Right lobe of liver (tissue), 6 donors: Measurements from ENCODE around the gene MTUS2. TPM values are rescaled to one million over a fixed set of nuclear protein-coding genes. Genes with fewer than 3 reads are reported as not detected.

ENCODE experiments used
- ATAC-seq, 4 donors: fragments of 200-7000 bp; cut with Tn5 transposase; one replicate each; pipeline ENCODE4 v1.9.1; 2020; ENCODE audit warnings: mild to moderate bottlenecking in 4 of 4, moderate library complexity in 4 of 4
- DNase-seq, 3 donors: peaks; one replicate each; pipeline ENCODE4 v3.0.0-alpha.2; 2020
- H3K27ac ChIP-seq, 3 donors: fragments of 200-600 bp; one replicate each; pipeline ENCODE4 v1.8.0; 2022
- H3K27me3 ChIP-seq, 2 donors: fragments of 200-600 bp; one replicate each; pipeline ENCODE4 v1.8.0; 2022
- H3K36me3 ChIP-seq, 4 donors: fragments of 200-600 bp; sonication (generic) in 1 of 4; one replicate each; pipeline versions ENCODE4 v1.5.1 to v1.8.0; 2017 to 2022; ENCODE audit warnings: control low read depth in 1 of 4
- H3K4me1 ChIP-seq, 4 donors: fragments of 200-600 bp; sonication (generic) in 1 of 4; one replicate each; pipeline versions ENCODE4 v1.5.1 to v1.8.0; 2017 to 2022; ENCODE audit warnings: control low read depth in 1 of 4
- H3K4me3 ChIP-seq, 3 donors: fragments of 200-600 bp; one replicate each; pipeline ENCODE4 v1.8.0; 2022
- H3K9me3 ChIP-seq, 4 donors: fragments of 200-600 bp; sonication (generic) in 1 of 4; one replicate each; pipeline versions ENCODE4 v1.5.1 to v1.8.0; 2017 to 2022; ENCODE audit warnings: control low read depth in 1 of 4
- POLR2A ChIP-seq: fragments of 450-650 bp; IDR thresholded peaks from one replicate; pipeline ENCODE4 v1.6.1; 2017; ENCODE audit warnings: antibody characterized with exemption, mild to moderate bottlenecking
- WGBS: methylation state at CpG from one replicate; pipeline ENCODE4 v1.1.6; 2018; ENCODE audit warnings: low coverage, low lambda C conversion rate; ENCODE audit not compliant: insufficient coverage; ENCODE audit errors: missing lambda C conversion rate; 5-methylcytosine and 5-hydroxymethylcytosine counted together
- intact Hi-C, 2 donors: fragments of 100-400 bp; cut with DNase I; formaldehyde crosslinking; loops; one replicate each; pipeline versions ENCODE4 v1.11.2 to v1.14.1; 2022
- total RNA-seq, 6 experiments: library from RNA; depleted of rRNA in 2 of 6; stranded (reverse); fragments of >200 nt in 2 of 6; fragmentation: NEBNext Ultra II Directional in 3 of 6; extraction: Animal tissue kit (Norgen Biotek cat#: 25700) in 3 of 6; gene quantifications; one replicate each; pipeline versions ENCODE4 v1.1.0 to v1.2.4, GENCODE V29; 2016 to 2023
- TF ChIP-seq, protein P1 (sequence below), 4 donors: fragments of 200-600 bp in 3 of 4; fragments of 450-650 bp in 1 of 4; IDR thresholded peaks; one replicate each; pipeline versions ENCODE4 v1.5.1 to v1.8.0; 2016 to 2022; ENCODE audit warnings: antibody characterized with exemption in 4 of 4, mild to moderate bottlenecking in 2 of 4
- donor health status: DM: no; HTN: yes; CAD: no.
- donor health status: DM: no; HTN: no; CAD: no.
- donor health status: DM: no; HTN: no; CAD: no.
- donor health status: DM: no; HTN: yes; CAD: no.
- donor health status: DM: no; HTN: yes; CAD: no.

The MTUS2 gene
- total RNA-seq, 6 experiments from 2014 or later, result 0.15 to 2.2 (median 0.98) TPM

DNA sequence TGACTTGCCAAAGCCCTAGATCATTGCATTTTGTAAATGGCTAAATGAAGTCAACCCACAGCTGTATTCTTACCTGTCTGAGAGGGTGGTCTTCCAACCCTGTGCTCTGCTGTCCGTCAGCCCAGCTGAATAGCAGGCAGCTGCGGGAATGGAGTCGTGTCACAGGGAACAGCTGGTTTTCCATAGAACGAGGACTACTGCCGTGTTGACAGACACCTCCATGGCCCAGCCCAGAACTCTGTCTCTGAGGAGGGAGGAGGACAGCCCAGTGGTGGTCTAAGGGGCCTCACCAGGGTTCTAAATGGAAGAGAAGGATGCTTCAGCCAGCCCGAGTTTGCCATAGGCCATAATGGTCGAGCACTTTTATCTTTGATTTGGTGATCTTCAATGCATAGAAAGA, 664.7 kb downstream of the MTUS2 start:
- intact Hi-C loops, result no loop called here
- TF ChIP-seq, protein P1, sequence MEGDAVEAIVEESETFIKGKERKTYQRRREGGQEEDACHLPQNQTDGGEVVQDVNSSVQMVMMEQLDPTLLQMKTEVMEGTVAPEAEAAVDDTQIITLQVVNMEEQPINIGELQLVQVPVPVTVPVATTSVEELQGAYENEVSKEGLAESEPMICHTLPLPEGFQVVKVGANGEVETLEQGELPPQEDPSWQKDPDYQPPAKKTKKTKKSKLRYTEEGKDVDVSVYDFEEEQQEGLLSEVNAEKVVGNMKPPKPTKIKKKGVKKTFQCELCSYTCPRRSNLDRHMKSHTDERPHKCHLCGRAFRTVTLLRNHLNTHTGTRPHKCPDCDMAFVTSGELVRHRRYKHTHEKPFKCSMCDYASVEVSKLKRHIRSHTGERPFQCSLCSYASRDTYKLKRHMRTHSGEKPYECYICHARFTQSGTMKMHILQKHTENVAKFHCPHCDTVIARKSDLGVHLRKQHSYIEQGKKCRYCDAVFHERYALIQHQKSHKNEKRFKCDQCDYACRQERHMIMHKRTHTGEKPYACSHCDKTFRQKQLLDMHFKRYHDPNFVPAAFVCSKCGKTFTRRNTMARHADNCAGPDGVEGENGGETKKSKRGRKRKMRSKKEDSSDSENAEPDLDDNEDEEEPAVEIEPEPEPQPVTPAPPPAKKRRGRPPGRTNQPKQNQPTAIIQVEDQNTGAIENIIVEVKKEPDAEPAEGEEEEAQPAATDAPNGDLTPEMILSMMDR (IDR thresholded peaks at IDR 0.05), result no peak
- no peak for TF ChIP-seq POLR2A
- Histone ChIP-seq H3K9me3 (no peaks in the 10 kb centered on the region), H3K27me3 (no peaks in the 10 kb centered on the region), H3K27ac (no peak overlapping the region), H3K4me3 (no peak overlapping the region), H3K36me3 (no peaks in the 10 kb centered on the region), H3K4me1 (no peaks in the 10 kb centered on the region)
- no peak for DNase-seq
- no CpG with 5 or more reads among the region's 7 CpGs for WGBS
- no peak for ATAC-seq

DNA sequence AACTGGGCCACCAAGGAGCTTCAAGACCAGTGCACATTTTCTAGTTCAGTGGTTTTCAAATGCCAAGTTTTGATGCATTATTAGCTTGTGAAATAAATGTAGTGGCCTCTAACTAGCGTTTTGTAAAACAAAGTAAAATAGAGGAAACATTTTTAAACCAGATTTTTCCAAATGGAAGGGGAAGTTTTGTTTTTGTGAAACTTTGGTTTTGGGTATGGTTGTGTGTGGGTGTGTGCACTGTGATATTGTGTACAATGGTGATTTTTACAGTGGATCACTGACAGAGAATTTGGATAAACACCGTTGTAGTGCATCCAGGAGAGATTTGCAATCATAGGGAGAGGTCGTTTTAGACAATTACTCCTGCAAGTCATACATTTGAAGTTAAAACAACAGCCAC, 666.4 kb downstream of the MTUS2 start:
- Histone ChIP-seq H3K4me3 (no peak overlapping the region), H3K36me3 (no peaks in the 10 kb centered on the region), H3K27me3 (no peaks in the 10 kb centered on the region), H3K27ac (no peak overlapping the region), H3K9me3 (no peaks in the 10 kb centered on the region), H3K4me1 (no peaks in the 10 kb centered on the region)
- no peak for ATAC-seq
- WGBS, result 63% methylated on average over 3 of the region's 3 CpGs
- intact Hi-C loops, result no loop called here
- DNase-seq, result no peak
- TF ChIP-seq, protein P1 (IDR thresholded peaks at IDR 0.05), result no peak
- no peak for TF ChIP-seq POLR2A

DNA sequence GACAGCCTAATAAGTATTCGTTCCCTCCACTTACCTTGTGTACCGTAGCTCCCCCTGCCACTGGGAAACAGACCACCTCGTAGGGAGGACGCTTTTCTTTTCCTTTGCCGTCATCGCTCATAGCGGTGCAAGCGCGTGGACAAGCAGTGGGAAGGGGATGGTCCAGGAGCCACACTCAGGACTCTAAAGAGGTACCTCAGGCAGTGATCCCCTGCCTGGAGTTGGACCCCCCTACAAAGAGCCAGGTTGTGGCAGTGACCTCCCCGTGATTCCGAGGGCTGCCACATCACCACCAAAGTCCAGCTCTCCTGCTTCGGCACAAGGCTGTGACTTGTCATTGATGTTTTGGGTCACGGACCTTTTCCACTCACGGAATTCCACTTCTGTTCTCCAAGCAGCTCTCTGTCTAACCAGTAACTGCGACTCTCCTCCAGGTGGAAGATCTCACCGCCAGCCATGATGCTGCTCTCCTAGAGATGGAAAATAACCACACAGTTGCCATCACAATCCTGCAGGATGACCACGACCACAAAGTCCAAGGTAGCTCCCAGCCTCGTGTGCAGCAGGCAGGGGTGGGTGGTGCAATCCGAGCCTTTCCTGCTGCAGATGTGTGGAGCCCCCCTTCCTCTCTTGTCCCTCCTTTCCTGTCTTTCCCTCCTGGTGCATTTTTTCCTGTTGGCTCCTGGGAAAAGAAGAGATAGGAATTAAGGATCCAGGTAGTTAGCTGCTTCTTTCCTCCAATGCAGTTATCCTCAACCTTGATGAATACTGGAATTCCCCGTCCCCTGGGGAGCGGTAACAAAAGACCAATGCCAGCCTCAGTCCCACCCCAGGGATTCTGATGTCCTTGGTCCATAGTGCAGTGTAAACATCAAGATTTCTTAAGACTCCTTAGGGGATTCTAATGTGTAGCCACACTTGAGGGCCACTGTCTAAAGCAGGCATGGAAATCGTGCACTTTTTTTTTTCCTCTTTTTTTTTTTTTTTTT, 667.6 kb downstream of the MTUS2 start:
- WGBS, result 81% methylated on average over 15 of the region's 22 CpGs
- Histone ChIP-seq H3K27ac (no peak overlapping the region), H3K4me3 (no peak overlapping the region), H3K9me3 (no peaks in the 10 kb centered on the region), H3K36me3 (no peaks in the 10 kb centered on the region), H3K27me3 (no peaks in the 10 kb centered on the region), H3K4me1 (no peaks in the 10 kb centered on the region)
- TF ChIP-seq, protein P1 (IDR thresholded peaks at IDR 0.05), result no peak
- no peak for TF ChIP-seq POLR2A
- intact Hi-C loops, result no loop called here
- no peak for ATAC-seq
- no peak for DNase-seq

DNA sequence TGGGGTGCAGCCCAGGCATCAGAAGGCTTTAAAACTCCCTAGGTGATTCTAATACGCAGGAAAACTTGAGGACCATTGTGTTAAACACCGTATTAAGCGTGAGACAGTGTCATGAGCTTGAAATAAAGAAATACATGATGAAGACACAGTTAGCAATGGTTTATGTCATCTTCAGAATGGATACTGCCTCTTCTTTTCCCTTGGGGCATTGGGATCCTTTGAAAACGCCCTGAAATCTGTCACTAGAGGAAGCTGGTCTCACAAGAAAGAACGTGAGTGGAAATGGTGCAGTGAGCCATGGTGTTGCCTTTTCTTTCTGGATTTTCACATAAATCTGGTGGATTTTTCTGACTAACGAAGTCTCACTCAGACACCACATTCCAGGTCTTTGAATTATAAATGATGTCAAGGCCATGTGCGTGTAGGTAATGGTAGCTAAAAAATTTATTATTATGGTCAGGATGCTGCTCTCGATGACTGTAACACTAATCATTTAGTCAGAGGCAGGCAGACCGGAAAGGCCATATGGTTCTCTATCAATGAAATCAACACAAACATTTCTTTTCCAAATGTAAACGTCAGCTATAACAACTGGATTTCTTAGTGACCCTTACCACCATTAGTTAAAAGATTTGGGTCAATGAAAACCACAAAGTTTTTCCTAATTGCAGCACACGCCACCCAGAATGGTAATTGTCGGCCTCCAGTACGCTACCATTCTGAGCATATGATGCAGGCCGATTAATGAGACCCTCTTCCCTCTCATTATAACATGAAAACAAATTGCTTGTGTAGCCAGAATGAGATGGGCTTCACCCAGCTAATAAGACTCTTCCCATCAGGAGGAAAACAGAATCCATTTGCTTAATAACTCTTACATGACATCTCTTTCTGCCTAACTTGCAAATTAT, 669.8 kb downstream of the MTUS2 start:
- 78% methylated on average over 14 of the region's 14 CpGs for WGBS
- no peak for TF ChIP-seq POLR2A
- TF ChIP-seq, protein P1 (IDR thresholded peaks at IDR 0.05), result no peak
- intact Hi-C loops, result no loop called here

More for the DNA sequence above, 669.8 kb downstream of the MTUS2 start:
- Histone ChIP-seq H3K36me3 (no peaks in the 10 kb centered on the region), H3K4me3 (no peak overlapping the region), H3K27ac (no peak overlapping the region), H3K9me3 (no peaks in the 10 kb centered on the region), H3K27me3 (no peaks in the 10 kb centered on the region), H3K4me1 (no peaks in the 10 kb centered on the region)
- DNase-seq (no peak), ATAC-seq (no peak)
